GM10248 (cell line): ENCODE data around the gene NWD2.

ENCODE experiments used
- CTCF ChIA-PET: fragments of 300-600 bp; sonication (Branson Sonifier 250); formaldehyde crosslinking; extraction: SDS; loops from one replicate; lab custom pipeline; 2021; ENCODE audit warnings: antibody characterized with exemption; lab: Yijun Ruan, JAX
- POLR2A ChIA-PET: fragments of 350-650 bp; sonication (Branson Sonifier 250); formaldehyde crosslinking; extraction: SDS; loops from one replicate; lab custom pipeline; 2020; ENCODE audit warnings: antibody characterized with exemption; lab: Yijun Ruan, JAX
- DNase-seq: peaks from one replicate; pipeline ENCODE4 v3.0.0; 2012; ENCODE audit errors: extremely low spot score
- TF ChIP-seq, protein P1 (sequence below): IDR thresholded peaks from 2 replicates; pipeline ENCODE4 v1.5.1; 2012; ENCODE audit warnings: mild to moderate bottlenecking, low read depth; ENCODE audit errors: extremely low read depth, missing control alignments, control extremely low read depth

NWD2 gene

GRCh38 chr4:37279121-37279520 lies 34.6 kb downstream of the NWD2 start:
- no peak for DNase-seq
- TF ChIP-seq, protein P1, sequence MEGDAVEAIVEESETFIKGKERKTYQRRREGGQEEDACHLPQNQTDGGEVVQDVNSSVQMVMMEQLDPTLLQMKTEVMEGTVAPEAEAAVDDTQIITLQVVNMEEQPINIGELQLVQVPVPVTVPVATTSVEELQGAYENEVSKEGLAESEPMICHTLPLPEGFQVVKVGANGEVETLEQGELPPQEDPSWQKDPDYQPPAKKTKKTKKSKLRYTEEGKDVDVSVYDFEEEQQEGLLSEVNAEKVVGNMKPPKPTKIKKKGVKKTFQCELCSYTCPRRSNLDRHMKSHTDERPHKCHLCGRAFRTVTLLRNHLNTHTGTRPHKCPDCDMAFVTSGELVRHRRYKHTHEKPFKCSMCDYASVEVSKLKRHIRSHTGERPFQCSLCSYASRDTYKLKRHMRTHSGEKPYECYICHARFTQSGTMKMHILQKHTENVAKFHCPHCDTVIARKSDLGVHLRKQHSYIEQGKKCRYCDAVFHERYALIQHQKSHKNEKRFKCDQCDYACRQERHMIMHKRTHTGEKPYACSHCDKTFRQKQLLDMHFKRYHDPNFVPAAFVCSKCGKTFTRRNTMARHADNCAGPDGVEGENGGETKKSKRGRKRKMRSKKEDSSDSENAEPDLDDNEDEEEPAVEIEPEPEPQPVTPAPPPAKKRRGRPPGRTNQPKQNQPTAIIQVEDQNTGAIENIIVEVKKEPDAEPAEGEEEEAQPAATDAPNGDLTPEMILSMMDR: no peak
- CTCF ChIA-PET: interaction anchor here (1.2 kb wide), 1 partner anchor 17 kb away, joined by 3 read pairs; no protein-coding TSS in a partner anchor
- POLR2A ChIA-PET: no interaction called here

- POLR2A ChIA-PET: no interaction called here
- no peak for DNase-seq
- TF ChIP-seq, protein P1: no peak
- CTCF ChIA-PET: interaction anchor here (0.8 to 1.2 kb wide), 2 partner anchors 14 to 18 kb away, joined by 3 to 4 read pairs; no protein-coding TSS in a partner anchor
These were observed 35.5 kb downstream of the NWD2 start for GRCh38 chr4:37279894-37280592.

DNA sequence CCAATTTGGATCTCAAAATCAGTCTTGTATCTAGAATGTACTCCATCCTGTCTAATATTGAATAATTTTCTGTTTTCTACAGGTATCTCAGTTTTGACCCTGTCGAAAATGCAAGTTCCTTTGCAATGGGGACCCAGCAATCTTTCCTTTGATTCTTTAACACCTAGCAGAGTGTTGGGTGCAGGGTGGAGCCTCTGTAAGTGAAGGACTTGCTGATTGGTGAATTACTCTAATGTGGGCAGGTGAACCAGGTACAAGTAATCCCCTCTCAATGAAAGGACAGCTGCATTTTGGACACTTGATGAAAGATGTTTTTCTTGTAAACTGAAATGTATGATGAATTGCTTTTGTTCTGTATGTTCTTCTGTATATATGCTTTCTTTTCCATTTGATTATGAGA lies 54.9 kb downstream of the NWD2 start:
- no peak for DNase-seq
- CTCF ChIA-PET: no interaction called here
- POLR2A ChIA-PET: no interaction called here
- TF ChIP-seq, protein P1: no peak

- ChIA-PET CTCF (no interaction called here), POLR2A (no interaction called here)
- no peak for DNase-seq
- TF ChIP-seq, protein P1: no peak
These were observed 60.1 kb downstream of the NWD2 start for GRCh38 chr4:37304612-37305011.

DNA sequence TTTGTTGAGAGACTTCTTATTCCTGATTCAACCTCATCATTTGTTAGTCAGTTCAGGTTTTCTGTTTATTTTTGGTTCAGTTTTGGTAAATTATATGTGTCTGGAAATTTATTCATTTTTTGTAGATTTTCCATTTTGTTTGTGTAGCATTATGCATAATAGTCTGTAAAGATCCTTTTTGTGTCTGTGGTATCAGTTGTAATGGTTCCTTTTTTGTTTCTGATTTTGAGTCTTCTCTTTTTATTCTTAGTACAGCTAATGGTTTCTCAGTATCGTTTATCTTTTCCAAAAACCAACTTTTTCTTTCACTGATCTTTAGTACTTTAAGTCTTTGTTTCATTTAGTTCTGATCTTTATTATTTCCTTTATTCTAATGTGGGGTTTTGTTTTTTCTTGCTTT lies 61.4 kb downstream of the NWD2 start:
- DNase-seq: no peak
- POLR2A ChIA-PET: no interaction called here
- CTCF ChIA-PET: no interaction called here
- TF ChIP-seq, protein P1: no peak

GRCh38 chr4:37317104-37317643 lies 72.6 kb downstream of the NWD2 start:
- TF ChIP-seq, protein P1: no peak
- POLR2A ChIA-PET: no interaction called here
- CTCF ChIA-PET: interaction anchor here (1.8 kb wide), 1 partner anchor 13 kb away, joined by 3 read pairs; no protein-coding TSS in a partner anchor
- DNase-seq: no peak
